Measurements from ENCODE around the gene DMKN. TPM values are rescaled to one million over a fixed set of nuclear protein-coding genes. Genes with fewer than 3 reads are reported as not detected.

DMKN gene
- total RNA-seq, 3 donors from 2014 or later (not counting 1 experiment from before 2014, with no cell fraction given) = 10.7 to 15.3 (median 11.3) TPM

DNA sequence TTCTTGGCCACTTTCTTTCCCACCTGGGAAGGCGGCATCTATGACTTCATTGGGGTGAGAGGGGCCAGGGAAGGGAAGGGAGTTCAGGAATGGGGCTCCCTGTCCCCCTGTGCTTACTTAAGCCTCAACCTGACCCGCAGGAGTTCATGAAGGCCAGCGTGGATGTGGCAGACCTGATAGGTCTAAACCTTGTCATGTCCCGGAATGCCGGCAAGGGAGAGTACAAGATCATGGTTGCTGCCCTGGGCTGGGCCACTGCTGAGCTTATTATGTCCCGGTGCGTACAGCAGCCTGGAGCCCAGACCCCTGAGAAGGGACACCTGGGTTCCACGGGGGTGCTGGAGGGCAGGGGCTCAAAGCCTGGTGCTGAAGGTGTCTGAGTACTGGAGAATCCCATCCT lies 33.1 kb upstream of the DMKN start:
- peak overlapping the region; percentile 95 for H3K4me3 ChIP-seq (ENCODE audit: low read length)
- peaks cover 3% of the 10 kb centered on the region for H3K36me3 ChIP-seq (ENCODE audit: control insufficient read depth, insufficient read depth, low read length)
- H3K9me3 Mint-ChIP-seq = no peaks in the 10 kb centered on the region
- no peaks in the 10 kb centered on the region for H3K36me3 Mint-ChIP-seq
- TF ChIP-seq CTCF (IDR thresholded peaks at IDR 0.05) = no peak
- no peaks in the 10 kb centered on the region for H3K27me3 ChIP-seq (ENCODE audit: control insufficient read depth, insufficient read depth, low read length)
- ATAC-seq = no peak
- H3K4me3 Mint-ChIP-seq = peak overlapping the region; percentile 95
- peak overlapping the region; percentile 77 for H3K27ac ChIP-seq (ENCODE audit: low read length)
- peak overlapping the region; percentile 80 to 91 for H3K27ac Mint-ChIP-seq
- no peaks in the 10 kb centered on the region for H3K27me3 Mint-ChIP-seq (ENCODE audit: low read depth in 2 of 2)
- no peaks in the 10 kb centered on the region for H3K9me3 ChIP-seq (ENCODE audit: control insufficient read depth, insufficient read depth, low read length)
- peaks cover 28% of the 10 kb centered on the region for H3K4me1 ChIP-seq (ENCODE audit: control insufficient read depth, insufficient read depth, low read length)
- peaks cover 34 to 49% of the 10 kb centered on the region in 2 donors for H3K4me1 Mint-ChIP-seq
- DNase-seq = no peak
- 91% methylated on average over 8 of the region's 8 CpGs for WGBS (ENCODE audit: insufficient coverage)
- intact Hi-C loops (cut with micrococcal nuclease) = loop anchor here (2.0 to 5.0 kb wide), 4 partner anchors 41 to 334 kb away; partner anchors contain the start of genes ETV2 and PMIS2

DNA sequence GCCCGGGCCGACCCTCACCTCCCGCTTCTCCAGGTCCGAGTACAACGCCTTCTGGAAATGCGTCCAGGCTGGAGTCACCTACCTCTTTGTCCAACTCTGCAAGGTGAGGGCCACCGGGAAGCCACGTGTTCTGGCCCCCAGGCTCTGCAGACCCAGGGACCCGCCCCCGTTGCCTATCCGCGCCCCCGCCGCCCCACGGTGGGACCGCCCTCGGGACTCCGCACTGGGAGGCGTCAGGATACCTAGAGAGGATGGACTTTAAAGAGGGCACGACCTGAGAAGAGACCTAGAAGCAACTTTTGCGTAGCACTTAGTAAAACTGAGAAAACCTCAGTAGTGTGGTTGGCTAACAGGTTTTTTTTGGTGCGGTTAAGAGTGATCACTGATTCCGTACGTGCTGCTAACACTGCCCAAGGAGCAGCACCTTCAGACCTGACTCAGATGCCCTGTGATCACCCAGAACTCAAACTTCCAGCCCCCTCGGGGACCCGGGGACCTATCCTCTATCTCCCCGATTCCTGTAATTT lies 32.5 kb upstream of the DMKN start:
- H3K27ac Mint-ChIP-seq = peak overlapping the region; percentile 80 to 91
- H3K9me3 Mint-ChIP-seq = no peaks in the 10 kb centered on the region
- H3K27me3 Mint-ChIP-seq (ENCODE audit: low read depth in 2 of 2) = no peaks in the 10 kb centered on the region
- Histone ChIP-seq H3K4me3 (ENCODE audit: low read length) (peak overlapping the region; percentile 95), H3K4me1 (ENCODE audit: control insufficient read depth, insufficient read depth, low read length) (peaks cover 28% of the 10 kb centered on the region), H3K27me3 (ENCODE audit: control insufficient read depth, insufficient read depth, low read length) (no peaks in the 10 kb centered on the region), H3K36me3 (ENCODE audit: control insufficient read depth, insufficient read depth, low read length) (peaks cover 3% of the 10 kb centered on the region), H3K9me3 (ENCODE audit: control insufficient read depth, insufficient read depth, low read length) (no peaks in the 10 kb centered on the region), H3K27ac (ENCODE audit: low read length) (peak overlapping the region; percentile 77)
- DNase-seq (peak; percentile 68 to 70), ATAC-seq (peak; percentile 82 to 85 (median 83))
- no peak for TF ChIP-seq CTCF (IDR thresholded peaks at IDR 0.05)
- H3K4me1 Mint-ChIP-seq = peaks cover 34 to 48% of the 10 kb centered on the region in 2 donors
- WGBS (ENCODE audit: insufficient coverage) = under 1% methylated on average over 27 of the region's 27 CpGs
- peak overlapping the region; percentile 95 for H3K4me3 Mint-ChIP-seq
- intact Hi-C loops (cut with micrococcal nuclease) = loop anchor here (2.0 to 5.0 kb wide), 4 partner anchors 41 to 334 kb away; partner anchors contain the start of genes ETV2 and PMIS2
- H3K36me3 Mint-ChIP-seq = no peaks in the 10 kb centered on the region

GRCh38 chr19:35545001-35545854 lies 31.8 kb upstream of the DMKN start, which contains the start of gene TMEM147:
Gene TMEM147, plus strand, starts transcription at chr19:35545626. Its CDS starts 114 bp downstream, at chr19:35545740.
- H3K4me1 Mint-ChIP-seq = peaks cover 34 to 49% of the 10 kb centered on the region in 2 donors
- DNase-seq = peak; percentile 79 to 83
- peak; percentile 73 to 87 (median 81) for ATAC-seq
- WGBS (ENCODE audit: insufficient coverage) = under 1% methylated on average over 84 of the region's 85 CpGs
- no peaks in the 10 kb centered on the region for H3K9me3 Mint-ChIP-seq
- peak within 1 kb of the TSS; percentile 80 to 91 for H3K27ac Mint-ChIP-seq
- Histone ChIP-seq H3K9me3 (ENCODE audit: control insufficient read depth, insufficient read depth, low read length) (no peaks in the 10 kb centered on the region), H3K4me1 (ENCODE audit: control insufficient read depth, insufficient read depth, low read length) (peaks cover 28% of the 10 kb centered on the region), H3K27ac (ENCODE audit: low read length) (peak within 1 kb of the TSS; percentile 77), H3K27me3 (ENCODE audit: control insufficient read depth, insufficient read depth, low read length) (no peaks in the 10 kb centered on the region), H3K36me3 (ENCODE audit: control insufficient read depth, insufficient read depth, low read length) (peaks cover 3% of the 10 kb centered on the region), H3K4me3 (ENCODE audit: low read length) (peak within 1 kb of the TSS; percentile 95)
- H3K36me3 Mint-ChIP-seq = no peaks in the 10 kb centered on the region
- H3K4me3 Mint-ChIP-seq = peak within 1 kb of the TSS; percentile 95
- intact Hi-C loops (cut with micrococcal nuclease) = loop anchor here (5.0 kb wide), 3 partner anchors 42 to 333 kb away; partner anchors contain the start of genes ETV2 and PMIS2
- no peaks in the 10 kb centered on the region for H3K27me3 Mint-ChIP-seq (ENCODE audit: low read depth in 2 of 2)
- no peak for TF ChIP-seq CTCF (IDR thresholded peaks at IDR 0.05)

Data from natural killer cell (primary cell).